ENCODE measurements around the gene LIF. TPM values are rescaled to one million over a fixed set of nuclear protein-coding genes. Genes with fewer than 3 reads are reported as not detected.

LIF gene
- total and polyA plus RNA-seq, 2 donors from 2014 or later: 0.67 to 10.7 TPM

GRCh38 chr22:30292069-30292970, 45.8 kb upstream of the LIF start:
- peaks cover 0 to 31% (median 25%) of the 10 kb centered on the region in 3 donors for H3K4me1 ChIP-seq (ENCODE audit: control insufficient read depth in 2 of 3, insufficient read depth in 2 of 3, low read depth in 1 of 3, low read length in 3 of 3)

GRCh38 chr22:30291058-30291892, 44.7 kb upstream of the LIF start:
- FAIRE-seq: no peak
- no peak for TF ChIP-seq CTCF (IDR thresholded peaks at IDR 0.05; ENCODE audit: borderline replicate concordance, extremely low read depth, insufficient read depth)
- Histone ChIP-seq H3K4me3 (ENCODE audit: low read length in 3 of 3) (no peak overlapping the region), H3K27me3 (ENCODE audit: control insufficient read depth, insufficient read depth, low read length) (no peaks in the 10 kb centered on the region), H3K36me3 (ENCODE audit: control insufficient read depth in 2 of 3, insufficient read depth in 3 of 3, low read length in 3 of 3) (peaks cover 0 to 36% (median 14%) of the 10 kb centered on the region in 3 donors), H3K9me3 (ENCODE audit: control insufficient read depth in 2 of 3, insufficient read depth in 1 of 3, low read length in 3 of 3) (no peaks in the 10 kb centered on the region), H3K9ac (ENCODE audit: low read length in 3 of 3) (peak overlapping the region in 1 of 3 donors; percentile 68), H3K4me1 (ENCODE audit: control insufficient read depth in 2 of 3, insufficient read depth in 2 of 3, low read depth in 1 of 3, low read length in 3 of 3) (peaks cover 0 to 33% (median 31%) of the 10 kb centered on the region in 3 donors), H3K27ac (ENCODE audit: low read depth in 2 of 2, low read length in 2 of 2) (peak overlapping the region; percentile 91 to 93)
- intact Hi-C loops (cut with DNase I): no loop called here
- DNase-seq: peak; percentile 35 to 96 (median 76)

More at GRCh38 chr22:30292069-30292970, 45.8 kb upstream of the LIF start:
- no peak overlapping the region for H3K4me3 ChIP-seq (ENCODE audit: low read length in 3 of 3)
- H3K9me3 ChIP-seq (ENCODE audit: control insufficient read depth in 2 of 3, insufficient read depth in 1 of 3, low read length in 3 of 3): no peaks in the 10 kb centered on the region
- peaks cover 0 to 44% (median 19%) of the 10 kb centered on the region in 3 donors for H3K36me3 ChIP-seq (ENCODE audit: control insufficient read depth in 2 of 3, insufficient read depth in 3 of 3, low read length in 3 of 3)
- peak overlapping the region in 1 of 3 donors; percentile 52 for H3K9ac ChIP-seq (ENCODE audit: low read length in 3 of 3)
- intact Hi-C loops (cut with DNase I): no loop called here
- peak overlapping the region; percentile 91 to 93 for H3K27ac ChIP-seq (ENCODE audit: low read depth in 2 of 2, low read length in 2 of 2)
- H3K27me3 ChIP-seq (ENCODE audit: control insufficient read depth, insufficient read depth, low read length): no peaks in the 10 kb centered on the region
- FAIRE-seq: no peak
- no peak for TF ChIP-seq CTCF (IDR thresholded peaks at IDR 0.05; ENCODE audit: borderline replicate concordance, extremely low read depth, insufficient read depth)
- no peak for DNase-seq

GRCh38 chr22:30290342-30291057, 43.9 kb upstream of the LIF start:
- TF ChIP-seq CTCF (IDR thresholded peaks at IDR 0.05; ENCODE audit: borderline replicate concordance, extremely low read depth, insufficient read depth): no peak
- H3K9ac ChIP-seq (ENCODE audit: low read length in 3 of 3): peak overlapping the region in 2 of 3 donors; percentile 18 to 68
- H3K36me3 ChIP-seq (ENCODE audit: control insufficient read depth in 2 of 3, insufficient read depth in 3 of 3, low read length in 3 of 3): peaks cover 0 to 34% (median 14%) of the 10 kb centered on the region in 3 donors
- H3K9me3 ChIP-seq (ENCODE audit: control insufficient read depth in 2 of 3, insufficient read depth in 1 of 3, low read length in 3 of 3): no peaks in the 10 kb centered on the region
- peak overlapping the region in 1 of 3 donors; percentile 63 for H3K4me3 ChIP-seq (ENCODE audit: low read length in 3 of 3)
- DNase-seq (peak in 3 of 5 donors; percentile 38 to 78 (median 50)), FAIRE-seq (no peak)
- intact Hi-C loops (cut with DNase I): no loop called here
- H3K27ac ChIP-seq (ENCODE audit: low read depth in 2 of 2, low read length in 2 of 2): peak overlapping the region; percentile 91 to 93
- no peaks in the 10 kb centered on the region for H3K27me3 ChIP-seq (ENCODE audit: control insufficient read depth, insufficient read depth, low read length)
- H3K4me1 ChIP-seq (ENCODE audit: control insufficient read depth in 2 of 3, insufficient read depth in 2 of 3, low read depth in 1 of 3, low read length in 3 of 3): peaks cover 0 to 33% (median 31%) of the 10 kb centered on the region in 3 donors
